Neuron (in vitro differentiated cells): ENCODE measurements around the gene FUT8.
"Not testable (repeated sequence)": the region's sequence is repeated elsewhere in the genome, so short reads cannot be mapped to it uniquely, and the experiment has no call there.

ENCODE experiments used
- H2AFZ ChIP-seq: one replicate; pipeline ENCODE4 v1.6.1; 2013; ENCODE audit warnings: low read depth, mild to moderate bottlenecking, inconsistent platforms, low read length, moderate library complexity
- H3K27me3 ChIP-seq: one replicate; pipeline ENCODE4 v1.6.1; 2013; ENCODE audit warnings: low read length; ENCODE audit not compliant: insufficient read depth
- H3K36me3 ChIP-seq: one replicate; pipeline ENCODE4 v1.6.1; 2013; ENCODE audit warnings: low read length; ENCODE audit not compliant: insufficient read depth
- H3K4me1 ChIP-seq: one replicate; pipeline ENCODE4 v1.6.1; 2013; ENCODE audit warnings: low read length; ENCODE audit not compliant: insufficient read depth
- H3K4me3 ChIP-seq: 2 replicates; pipeline ENCODE4 v1.5.1; 2013; ENCODE audit warnings: mild to moderate bottlenecking, low read length, moderate library complexity
- H3K9me3 ChIP-seq: one replicate; pipeline ENCODE4 v1.6.1; 2013; ENCODE audit warnings: low read length

The FUT8 gene

GRCh38 chr14:65604535-65604934 is 192.0 kb downstream of the FUT8 start:
- Histone ChIP-seq H2AFZ (no peak overlapping the region), H3K4me3 (no peak overlapping the region), H3K27me3 (no peaks in the 10 kb centered on the region), H3K36me3 (no peaks in the 10 kb centered on the region), H3K4me1 (no peaks in the 10 kb centered on the region), H3K9me3 (no peaks in the 10 kb centered on the region)

- no peaks in the 10 kb centered on the region for H3K27me3 ChIP-seq
- no peak overlapping the region for H2AFZ ChIP-seq
- no peaks in the 10 kb centered on the region for H3K9me3 ChIP-seq
- no peak overlapping the region for H3K4me3 ChIP-seq
- H3K36me3 ChIP-seq, result no peaks in the 10 kb centered on the region
- H3K4me1 ChIP-seq, result no peaks in the 10 kb centered on the region
Observed at GRCh38 chr14:65604936-65605335, 192.4 kb downstream of the FUT8 start.

DNA sequence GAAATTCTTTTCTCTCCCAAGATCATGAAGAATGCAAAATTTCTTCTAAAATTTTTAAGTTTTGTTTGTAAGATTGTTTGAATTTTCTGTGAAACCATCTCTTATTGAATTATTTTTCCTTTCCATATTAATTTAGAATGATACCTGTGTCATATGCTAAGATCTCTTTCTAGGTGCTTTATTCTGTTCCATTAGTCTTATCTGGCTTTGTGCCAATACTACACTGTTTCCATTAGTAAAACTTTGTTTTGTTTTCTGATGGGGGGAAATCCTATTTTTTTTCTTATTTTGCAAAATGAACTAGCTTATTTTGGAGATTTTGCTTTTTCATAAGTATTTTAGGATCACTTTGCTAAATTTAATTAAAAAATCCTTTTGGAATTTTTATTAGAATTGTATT is 193.9 kb downstream of the FUT8 start:
- Histone ChIP-seq H3K9me3 (no peaks in the 10 kb centered on the region), H2AFZ (no peak overlapping the region), H3K36me3 (no peaks in the 10 kb centered on the region), H3K27me3 (no peaks in the 10 kb centered on the region), H3K4me1 (no peaks in the 10 kb centered on the region), H3K4me3 (no peak overlapping the region)

- H3K36me3 ChIP-seq, result no peaks in the 10 kb centered on the region
- no peaks in the 10 kb centered on the region for H3K4me1 ChIP-seq
- H3K27me3 ChIP-seq, result no peaks in the 10 kb centered on the region
- no peaks in the 10 kb centered on the region for H3K9me3 ChIP-seq
- no peak overlapping the region for H3K4me3 ChIP-seq
- no peak overlapping the region for H2AFZ ChIP-seq
Observed at GRCh38 chr14:65613131-65613650, 200.7 kb downstream of the FUT8 start.

DNA sequence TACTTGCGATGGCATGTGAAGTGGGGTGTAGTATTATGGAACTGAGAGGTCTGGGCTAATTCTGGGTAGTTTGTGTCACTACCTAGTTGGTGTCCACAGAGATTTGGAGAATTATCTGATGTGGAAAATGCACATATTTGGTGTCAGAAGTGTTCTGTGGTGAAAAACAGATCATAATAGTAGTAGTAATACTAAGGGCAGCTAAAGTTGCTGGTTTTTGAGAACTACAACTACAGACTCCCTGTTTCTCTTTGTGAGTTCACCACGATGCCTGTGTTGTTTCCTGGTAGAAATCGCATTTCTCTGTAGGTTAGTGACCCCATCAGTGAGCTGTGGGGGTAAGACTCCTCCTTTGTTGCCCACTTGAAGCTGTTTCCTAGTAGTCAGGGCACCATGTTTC is 206.5 kb downstream of the FUT8 start:
- H2AFZ ChIP-seq, result no peak overlapping the region
- H3K9me3 ChIP-seq, result no peaks in the 10 kb centered on the region
- no peaks in the 10 kb centered on the region for H3K27me3 ChIP-seq
- H3K4me3 ChIP-seq, result no peak overlapping the region
- no peaks in the 10 kb centered on the region for H3K4me1 ChIP-seq
- H3K36me3 ChIP-seq, result no peaks in the 10 kb centered on the region

- H3K4me1 ChIP-seq, result no peaks in the 10 kb centered on the region
- no peaks in the 10 kb centered on the region for H3K27me3 ChIP-seq
- no peaks in the 10 kb centered on the region for H3K9me3 ChIP-seq
- no peak overlapping the region for H3K4me3 ChIP-seq
- H2AFZ ChIP-seq, result no peak overlapping the region
- H3K36me3 ChIP-seq, result no peaks in the 10 kb centered on the region
Observed at GRCh38 chr14:65620195-65620594, 207.7 kb downstream of the FUT8 start.

DNA sequence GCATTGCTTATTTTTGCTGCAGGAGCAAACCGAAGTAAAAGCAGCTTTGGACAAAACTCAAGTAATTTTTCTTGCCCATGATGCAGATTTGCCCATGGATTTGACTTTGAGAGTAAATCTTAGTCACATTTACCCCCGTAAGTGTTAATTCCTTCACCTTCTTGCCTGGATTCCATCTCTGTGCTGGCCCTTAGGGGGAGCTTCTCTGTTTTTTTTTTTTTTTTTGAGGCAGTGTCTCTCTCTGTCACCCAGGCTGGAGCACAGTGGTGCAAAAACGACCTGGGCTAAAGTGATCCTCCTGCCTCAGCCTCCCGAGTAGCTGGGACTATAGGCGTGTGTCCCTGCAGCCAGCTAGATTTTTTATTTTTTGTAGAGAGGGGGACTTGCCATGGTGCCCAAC is 210.2 kb downstream of the FUT8 start:
- H3K27me3 ChIP-seq, result no peaks in the 10 kb centered on the region
- H3K9me3 ChIP-seq, result no peaks in the 10 kb centered on the region
- H3K36me3 ChIP-seq, result no peaks in the 10 kb centered on the region
- H3K4me1 ChIP-seq, result no peaks in the 10 kb centered on the region
- H3K4me3 ChIP-seq, result no peak overlapping the region
- no peak overlapping the region for H2AFZ ChIP-seq

- H3K4me3 ChIP-seq, result no peak overlapping the region
Observed at GRCh38 chr14:65623759-65624158, 211.2 kb downstream of the FUT8 start.

DNA sequence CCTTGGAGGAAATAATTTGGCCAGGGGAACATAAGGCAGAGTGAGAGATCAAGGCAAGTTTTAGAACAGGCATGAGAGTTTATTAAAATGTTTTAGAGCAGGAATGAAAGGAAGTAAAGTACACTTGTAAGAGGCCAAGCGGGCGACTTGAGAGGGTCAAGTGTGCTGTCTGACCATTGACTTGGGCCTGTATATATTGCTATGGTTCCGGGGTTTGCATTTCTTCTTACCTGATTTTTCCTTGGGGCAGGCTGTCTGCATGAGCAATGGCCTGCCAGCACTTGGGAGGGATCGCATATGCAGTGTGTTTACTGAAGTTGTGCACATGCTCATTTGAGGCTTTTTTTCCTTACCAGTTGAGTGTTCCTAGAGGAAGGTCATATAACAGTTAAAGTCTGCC is 214.8 kb downstream of the FUT8 start:
- H3K27me3 ChIP-seq, result no peaks in the 10 kb centered on the region
- no peaks in the 10 kb centered on the region for H3K4me1 ChIP-seq
- no peak overlapping the region for H3K4me3 ChIP-seq
- H3K36me3 ChIP-seq, result no peaks in the 10 kb centered on the region
- no peaks in the 10 kb centered on the region for H3K9me3 ChIP-seq
- no peak overlapping the region for H2AFZ ChIP-seq

More at GRCh38 chr14:65623759-65624158, 211.2 kb downstream of the FUT8 start:
- Histone ChIP-seq H2AFZ (no peak overlapping the region), H3K4me1 (no peaks in the 10 kb centered on the region), H3K9me3 (no peaks in the 10 kb centered on the region), H3K36me3 (no peaks in the 10 kb centered on the region), H3K27me3 (no peaks in the 10 kb centered on the region)

DNA sequence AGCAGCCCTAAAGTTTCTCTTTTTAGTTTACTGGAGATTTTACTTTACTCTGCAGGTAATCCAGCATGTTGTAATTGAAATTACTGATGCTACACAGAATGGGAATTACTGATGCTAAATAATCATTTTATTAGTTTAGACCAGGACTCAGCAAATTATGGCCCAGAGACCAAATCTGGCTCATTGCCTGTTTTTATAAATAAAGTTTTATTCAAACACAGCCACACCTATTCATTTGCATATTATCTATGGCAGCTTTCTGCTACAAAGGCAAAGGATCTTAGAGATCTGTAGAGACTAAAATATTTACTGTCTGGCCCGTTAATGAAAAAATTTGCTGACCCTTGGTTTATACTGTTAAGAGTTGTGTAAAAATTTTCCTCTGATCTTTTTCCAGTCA is 216.1 kb downstream of the FUT8 start:
- H3K27me3 ChIP-seq, result no peaks in the 10 kb centered on the region
- no peaks in the 10 kb centered on the region for H3K4me1 ChIP-seq
- H2AFZ ChIP-seq, result no peak overlapping the region
- H3K4me3 ChIP-seq, result no peak overlapping the region
- no peaks in the 10 kb centered on the region for H3K36me3 ChIP-seq
- H3K9me3 ChIP-seq, result no peaks in the 10 kb centered on the region

DNA sequence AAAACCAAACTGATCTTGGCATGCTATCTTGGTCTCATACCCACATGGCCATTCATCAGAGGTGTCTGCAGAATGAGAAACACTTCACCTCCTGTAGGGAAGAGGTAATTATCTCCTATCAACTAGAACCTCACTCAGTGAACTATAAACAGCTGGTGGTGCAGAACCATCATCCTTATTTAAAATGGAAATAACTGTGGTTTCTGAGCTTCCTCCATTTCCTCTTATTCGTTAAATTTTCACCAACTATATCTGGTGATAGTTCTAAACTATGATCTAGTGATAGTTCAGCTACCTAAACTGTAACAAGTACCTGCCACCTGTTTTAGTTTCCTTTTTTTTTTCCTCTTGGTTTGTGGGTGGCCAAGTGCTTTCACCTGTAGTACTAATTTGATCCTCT is 218.5 kb downstream of the FUT8 start:
- Histone ChIP-seq H3K9me3 (no peaks in the 10 kb centered on the region), H2AFZ (no peak overlapping the region), H3K4me3 (no peak overlapping the region), H3K4me1 (no peaks in the 10 kb centered on the region), H3K27me3 (no peaks in the 10 kb centered on the region), H3K36me3 (no peaks in the 10 kb centered on the region)

- Histone ChIP-seq H3K27me3 (no peaks in the 10 kb centered on the region), H3K9me3 (no peaks in the 10 kb centered on the region), H3K36me3 (no peaks in the 10 kb centered on the region), H3K4me1 (no peaks in the 10 kb centered on the region), H3K4me3 (no peak overlapping the region), H2AFZ (no peak overlapping the region)
Observed at GRCh38 chr14:65632487-65632886, 220.0 kb downstream of the FUT8 start.

DNA sequence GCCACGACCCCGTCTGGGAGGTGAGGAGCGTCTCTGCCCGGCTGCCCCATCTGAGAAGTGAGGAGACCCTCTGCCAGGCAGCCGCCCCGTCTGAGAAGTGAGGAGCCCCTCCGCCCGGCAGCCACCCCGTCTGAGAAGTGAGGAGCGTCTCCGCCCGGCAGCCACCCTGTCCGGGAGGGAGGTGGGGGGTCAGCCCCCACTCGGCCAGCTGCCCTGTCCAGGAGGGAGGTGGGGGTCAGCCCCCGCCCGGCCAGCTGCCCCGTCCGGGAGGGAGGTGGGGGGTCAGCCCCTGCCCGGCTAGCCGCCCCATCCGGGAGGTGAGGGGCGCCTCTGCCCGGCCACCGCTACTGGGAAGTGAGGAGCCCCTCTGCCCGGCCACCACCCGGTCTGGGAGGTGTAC is 221.1 kb downstream of the FUT8 start:
- H2AFZ ChIP-seq, H3K9me3 ChIP-seq, H3K36me3 ChIP-seq, H3K4me1 ChIP-seq, H3K27me3 ChIP-seq, H3K4me3 ChIP-seq: not testable (repeated sequence)

GRCh38 chr14:65637780-65638179 is 225.2 kb downstream of the FUT8 start:
- no peak overlapping the region for H2AFZ ChIP-seq
- H3K9me3 ChIP-seq, result no peaks in the 10 kb centered on the region
- no peaks in the 10 kb centered on the region for H3K27me3 ChIP-seq
- H3K36me3 ChIP-seq, result no peaks in the 10 kb centered on the region
- H3K4me1 ChIP-seq, result no peaks in the 10 kb centered on the region
- no peak overlapping the region for H3K4me3 ChIP-seq
